Measurements from ENCODE around the gene GABRG3. TPM values are rescaled to one million over a fixed set of nuclear protein-coding genes. Genes with fewer than 3 reads are reported as not detected.

Gene GABRG3
- total RNA-seq, 4 donors from 2014 or later: not detected

DNA sequence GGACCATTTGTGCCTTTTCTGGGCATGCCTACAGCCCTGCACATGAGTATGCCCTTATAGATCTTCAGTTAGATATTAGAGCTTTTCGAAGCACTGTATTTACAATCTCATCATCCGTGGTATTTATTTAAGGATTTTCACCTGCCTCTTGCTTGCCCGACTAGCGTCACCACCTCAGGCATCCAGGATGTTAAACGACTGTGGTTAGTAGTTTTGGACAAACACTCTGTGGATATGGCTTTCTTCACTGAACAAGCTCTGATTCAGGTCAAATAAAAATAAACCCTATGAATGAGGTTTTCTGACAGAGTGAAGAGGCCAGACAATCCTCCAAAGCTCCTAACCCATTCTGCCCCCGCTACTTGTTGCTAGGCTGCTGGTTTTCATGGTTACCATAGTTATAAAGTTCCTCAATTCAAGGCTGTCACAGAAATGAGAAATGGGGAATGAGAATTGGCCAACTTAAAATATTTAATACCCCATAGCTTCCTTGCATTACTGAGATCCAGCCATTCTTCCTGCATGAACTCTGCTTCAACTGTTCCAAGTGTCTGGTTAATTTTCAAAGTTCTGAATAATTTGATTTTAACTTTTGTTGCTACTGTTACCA is 440.1 kb downstream of the GABRG3 start:
- WGBS: 69% methylated on average over 6 of the region's 6 CpGs
- no peak overlapping the region for H3K27ac ChIP-seq (replicated peaks in 1 of 4)
- H3K9me3 ChIP-seq: no peaks in the 10 kb centered on the region
- no peak for DNase-seq (ENCODE audit: extremely low spot score)
- TF ChIP-seq, protein P1, sequence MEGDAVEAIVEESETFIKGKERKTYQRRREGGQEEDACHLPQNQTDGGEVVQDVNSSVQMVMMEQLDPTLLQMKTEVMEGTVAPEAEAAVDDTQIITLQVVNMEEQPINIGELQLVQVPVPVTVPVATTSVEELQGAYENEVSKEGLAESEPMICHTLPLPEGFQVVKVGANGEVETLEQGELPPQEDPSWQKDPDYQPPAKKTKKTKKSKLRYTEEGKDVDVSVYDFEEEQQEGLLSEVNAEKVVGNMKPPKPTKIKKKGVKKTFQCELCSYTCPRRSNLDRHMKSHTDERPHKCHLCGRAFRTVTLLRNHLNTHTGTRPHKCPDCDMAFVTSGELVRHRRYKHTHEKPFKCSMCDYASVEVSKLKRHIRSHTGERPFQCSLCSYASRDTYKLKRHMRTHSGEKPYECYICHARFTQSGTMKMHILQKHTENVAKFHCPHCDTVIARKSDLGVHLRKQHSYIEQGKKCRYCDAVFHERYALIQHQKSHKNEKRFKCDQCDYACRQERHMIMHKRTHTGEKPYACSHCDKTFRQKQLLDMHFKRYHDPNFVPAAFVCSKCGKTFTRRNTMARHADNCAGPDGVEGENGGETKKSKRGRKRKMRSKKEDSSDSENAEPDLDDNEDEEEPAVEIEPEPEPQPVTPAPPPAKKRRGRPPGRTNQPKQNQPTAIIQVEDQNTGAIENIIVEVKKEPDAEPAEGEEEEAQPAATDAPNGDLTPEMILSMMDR (IDR thresholded peaks at IDR 0.05): no peak
- TF ChIP-seq POLR2A (IDR thresholded peaks at IDR 0.05; ENCODE audit: low read depth): no peak
- no peaks in the 10 kb centered on the region for H3K36me3 ChIP-seq
- H3K27me3 ChIP-seq: peaks cover 0 to 5% (median 0%) of the 10 kb centered on the region in 4 donors
- H3K4me3 ChIP-seq: no peak overlapping the region
- intact Hi-C loops (cut with DNase I): no loop called here
- no peaks in the 10 kb centered on the region for H3K4me1 ChIP-seq

DNA sequence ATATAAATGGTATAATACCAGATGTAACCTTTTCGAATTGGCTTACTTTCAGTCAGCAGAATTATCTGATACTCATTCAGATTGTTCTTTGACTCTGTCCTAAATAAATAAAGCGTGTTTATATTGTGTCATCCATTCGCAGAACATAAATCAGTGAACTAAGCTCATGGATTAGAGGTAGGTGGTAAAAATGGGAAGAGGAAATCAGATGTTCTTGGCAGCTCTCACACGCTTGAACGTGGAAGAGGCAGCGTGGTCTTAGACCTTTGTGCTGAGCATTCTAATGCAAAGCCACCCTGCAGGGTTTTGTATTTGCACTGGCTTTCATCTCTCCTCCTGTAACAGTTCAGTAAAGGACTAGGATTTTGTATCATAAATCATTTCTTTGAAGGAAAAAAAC is 441.4 kb downstream of the GABRG3 start:
- intact Hi-C loops (cut with DNase I): no loop called here
- 22% methylated on average over 6 of the region's 6 CpGs for WGBS
- peaks cover 0 to 5% (median 0%) of the 10 kb centered on the region in 4 donors for H3K27me3 ChIP-seq

DNA sequence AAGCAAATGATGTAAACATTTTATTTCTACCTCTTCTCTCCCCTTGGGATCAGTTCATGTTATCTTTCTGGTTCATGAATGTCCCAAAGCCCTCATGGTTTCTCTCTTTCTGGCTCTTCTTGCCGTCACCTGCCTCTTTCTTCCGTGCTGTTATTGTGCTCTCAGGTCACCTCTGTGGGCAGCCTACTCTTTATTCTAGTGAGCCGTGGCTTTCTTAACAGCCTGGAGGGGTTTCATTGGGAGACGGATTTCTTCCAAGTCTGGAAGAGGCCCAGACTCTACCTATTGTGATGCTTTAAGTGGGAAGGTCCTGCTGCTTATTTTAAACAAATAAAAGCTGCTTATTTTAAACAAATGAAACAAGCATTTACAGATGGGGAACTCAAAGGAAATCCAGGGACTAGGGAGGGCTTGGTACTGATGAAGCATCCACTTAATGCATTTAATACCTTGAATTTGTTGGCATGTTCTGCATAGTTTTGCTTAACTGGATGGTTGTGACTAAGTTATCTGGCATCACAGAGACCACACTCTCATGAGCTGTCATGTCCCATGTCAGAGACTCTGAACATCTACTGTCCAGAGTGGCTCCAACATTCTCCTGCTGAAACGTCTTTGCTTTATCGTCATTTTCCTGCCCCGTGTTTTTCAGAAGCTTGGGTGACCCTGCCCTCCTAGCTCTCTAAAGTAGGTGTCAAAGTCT is 443.3 kb downstream of the GABRG3 start:
- intact Hi-C loops (cut with DNase I): no loop called here

More for the DNA sequence above, 441.4 kb downstream of the GABRG3 start:
- DNase-seq (ENCODE audit: extremely low spot score): no peak
- no peaks in the 10 kb centered on the region for H3K36me3 ChIP-seq
- H3K9me3 ChIP-seq: no peaks in the 10 kb centered on the region
- no peak overlapping the region for H3K4me3 ChIP-seq
- no peak for TF ChIP-seq EP300 (IDR thresholded peaks at IDR 0.05)
- no peak for TF ChIP-seq POLR2AphosphoS5 (IDR thresholded peaks at IDR 0.05)
- TF ChIP-seq POLR2A (IDR thresholded peaks at IDR 0.05; ENCODE audit: low read depth): no peak
- H3K27ac ChIP-seq (replicated peaks in 1 of 4): no peak overlapping the region
- H3K4me1 ChIP-seq: no peaks in the 10 kb centered on the region

DNA sequence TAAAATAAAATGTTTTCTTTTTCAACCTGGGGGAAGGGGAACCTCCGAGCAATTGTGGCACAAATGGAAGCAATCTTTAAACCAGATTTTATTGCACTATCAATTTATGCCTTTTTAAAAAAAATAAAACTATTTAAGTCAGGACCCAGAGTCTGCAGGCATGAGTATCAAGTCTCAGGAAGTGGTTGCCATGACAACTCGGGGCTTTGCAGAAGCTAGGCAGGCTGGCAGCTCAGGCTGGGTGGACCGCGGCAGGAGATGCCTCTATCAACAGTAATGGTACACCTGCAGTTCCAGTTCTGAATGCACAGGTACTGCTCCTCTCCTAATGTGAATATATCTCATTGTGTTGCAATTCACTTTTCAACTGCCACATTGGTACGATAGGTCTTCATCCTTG is 447.7 kb downstream of the GABRG3 start:
- peaks cover 0 to 6% (median 0%) of the 10 kb centered on the region in 4 donors for H3K27me3 ChIP-seq
- H3K4me3 ChIP-seq: no peak overlapping the region
- intact Hi-C loops (cut with DNase I): no loop called here
- WGBS: 50% methylated on average over 5 of the region's 5 CpGs
- no peak overlapping the region for H3K27ac ChIP-seq (replicated peaks in 1 of 4)
- H3K4me1 ChIP-seq: no peaks in the 10 kb centered on the region
- no peak for TF ChIP-seq POLR2A (IDR thresholded peaks at IDR 0.05; ENCODE audit: low read depth)
- no peaks in the 10 kb centered on the region for H3K9me3 ChIP-seq
- no peak for DNase-seq (ENCODE audit: extremely low spot score)
- no peaks in the 10 kb centered on the region for H3K36me3 ChIP-seq

More for the DNA sequence above, 443.3 kb downstream of the GABRG3 start:
- no peak overlapping the region for H3K4me3 ChIP-seq
- TF ChIP-seq, protein P1 (IDR thresholded peaks at IDR 0.05): no peak
- TF ChIP-seq POLR2A (IDR thresholded peaks at IDR 0.05; ENCODE audit: low read depth) (no peak), POLR2AphosphoS5 (IDR thresholded peaks at IDR 0.05) (no peak), EP300 (IDR thresholded peaks at IDR 0.05) (no peak)
- 65% methylated on average over 7 of the region's 7 CpGs for WGBS
- H3K36me3 ChIP-seq: no peaks in the 10 kb centered on the region
- H3K27me3 ChIP-seq: peaks cover 0 to 11% (median 0%) of the 10 kb centered on the region in 4 donors
- no peak for DNase-seq (ENCODE audit: extremely low spot score)
- no peak overlapping the region for H3K27ac ChIP-seq (replicated peaks in 1 of 4)
- no peaks in the 10 kb centered on the region for H3K4me1 ChIP-seq
- no peaks in the 10 kb centered on the region for H3K9me3 ChIP-seq

DNA sequence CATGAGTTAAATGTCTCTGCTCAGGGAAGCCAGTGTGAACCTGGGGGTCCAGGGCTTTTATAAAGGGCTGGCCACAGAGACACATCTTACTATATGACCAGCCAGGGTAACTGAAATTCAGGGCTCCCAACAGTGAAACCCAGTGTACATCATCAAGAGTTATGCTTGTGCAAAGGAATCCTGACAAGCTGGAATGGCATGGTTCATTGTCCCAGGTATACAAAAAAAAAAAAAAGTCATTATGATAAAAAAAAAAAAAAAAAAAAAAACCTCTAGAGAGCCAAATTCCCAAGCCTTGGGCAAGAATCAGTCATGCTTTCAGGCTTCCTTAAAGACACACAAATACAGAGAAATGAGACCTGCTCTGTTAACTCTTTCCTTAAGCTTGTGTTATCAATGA is 452.0 kb downstream of the GABRG3 start:
- no peaks in the 10 kb centered on the region for H3K4me1 ChIP-seq
- H3K4me3 ChIP-seq: no peak overlapping the region
- H3K9me3 ChIP-seq: no peaks in the 10 kb centered on the region
- peaks cover 0 to 6% (median 0%) of the 10 kb centered on the region in 4 donors for H3K27me3 ChIP-seq
- H3K27ac ChIP-seq (replicated peaks in 1 of 4): no peak overlapping the region
- no peaks in the 10 kb centered on the region for H3K36me3 ChIP-seq
- DNase-seq (ENCODE audit: extremely low spot score): no peak
- intact Hi-C loops (cut with DNase I): no loop called here
- no peak for TF ChIP-seq POLR2AphosphoS5 (IDR thresholded peaks at IDR 0.05)
- TF ChIP-seq, protein P1 (IDR thresholded peaks at IDR 0.05): no peak
- no peak for TF ChIP-seq EP300 (IDR thresholded peaks at IDR 0.05)
- TF ChIP-seq POLR2A (IDR thresholded peaks at IDR 0.05; ENCODE audit: low read depth): no peak
